BJ (cell line): ENCODE data around the gene STK33. TPM values are rescaled to one million over a fixed set of nuclear protein-coding genes. Genes with fewer than 3 reads are reported as not detected.

ENCODE experiments used
- CTCF ChIA-PET: fragments of 350-600 bp; formaldehyde crosslinking; extraction: SDS; loops from one replicate; lab custom pipeline; 2021; ENCODE audit warnings: antibody characterized with exemption, inconsistent platforms; lab: Yijun Ruan, JAX
- POLR2A ChIA-PET: fragments of 300-600 bp; sonication (Branson Sonifier 250); formaldehyde crosslinking; extraction: SDS; loops from one replicate; lab custom pipeline; 2021; ENCODE audit warnings: antibody characterized with exemption; lab: Charles Lee
- DNase-seq: peaks from one replicate; pipeline ENCODE4 v3.0.0-alpha.2; 2011; ENCODE audit warnings: low read depth
- H3K27me3 ChIP-seq: 2 replicates; pipeline ENCODE4 v1.6.0; 2011; ENCODE audit warnings: low read length; ENCODE audit not compliant: control insufficient read depth, insufficient read depth
- H3K36me3 ChIP-seq: 2 replicates; pipeline ENCODE4 v1.5.1; 2011; ENCODE audit warnings: low read length; ENCODE audit not compliant: control insufficient read depth, insufficient read depth
- H3K4me3 ChIP-seq: 2 replicates; pipeline ENCODE4 v1.5.1; 2011; ENCODE audit warnings: low read depth, mild to moderate bottlenecking, control low read depth, low read length
- CTCF ChIP-seq: IDR thresholded peaks from 2 replicates; pipeline ENCODE4 v1.5.1; 2011; ENCODE audit warnings: low read depth, mild to moderate bottlenecking, control low read depth, inconsistent platforms, low read length, moderate library complexity; ENCODE audit not compliant: insufficient read depth
- polyA plus RNA-seq: library from polyadenylated mRNA; depleted of rRNA; stranded (reverse); fragments of >200 nt; gene quantifications from 2 replicates; pipeline ENCODE4 v1.2.3, GENCODE V29; 2011

The STK33 gene
- polyA plus RNA-seq, 1 experiment, result 3.0 TPM

DNA sequence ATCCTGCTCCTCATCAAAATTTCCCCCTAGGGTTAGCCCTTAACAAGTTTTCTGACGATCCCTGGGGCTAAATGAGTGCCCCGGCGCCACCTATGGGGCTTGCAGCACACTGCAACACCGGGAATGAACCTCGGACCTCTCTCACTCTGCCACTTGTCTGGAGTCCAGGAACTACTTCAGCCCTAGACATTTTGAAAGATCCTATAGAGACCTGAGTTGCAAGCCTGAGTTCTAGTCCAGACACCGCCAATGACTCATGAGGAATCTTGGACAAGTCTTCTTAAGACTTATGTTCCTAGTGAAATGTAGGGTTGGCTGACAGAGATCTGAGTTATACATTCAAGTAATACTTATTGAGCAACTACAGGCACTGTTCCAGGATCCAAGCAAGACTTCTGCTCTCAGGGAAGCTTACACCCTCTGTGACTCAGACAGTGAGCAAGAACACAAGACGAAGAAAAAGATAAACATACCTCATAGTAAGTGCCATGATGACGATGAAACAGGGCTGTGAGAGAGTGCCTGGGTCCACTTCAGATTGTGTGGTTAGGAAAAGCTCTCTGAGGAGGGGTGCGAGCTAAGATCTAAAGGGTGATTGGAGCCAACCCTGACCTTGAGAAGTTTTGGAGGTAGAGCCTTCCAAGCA lies 10.2 kb upstream of the STK33 start:
- peak; percentile 100 for DNase-seq
- ChIA-PET POLR2A (interaction anchor here (0.7 kb wide), 1 partner anchor 10 kb away, joined by 4 read pairs; the partner anchor contains the start of gene STK33), CTCF (interaction anchor here (0.6 to 1.3 kb wide), 4 partner anchors 9 to 255 kb away, joined by 3 to 4 read pairs (median 4); no protein-coding TSS in a partner anchor)
- no peak overlapping the region for H3K4me3 ChIP-seq
- no peaks in the 10 kb centered on the region for H3K36me3 ChIP-seq
- TF ChIP-seq CTCF, result peak; percentile 75
- no peaks in the 10 kb centered on the region for H3K27me3 ChIP-seq

GRCh38 chr11:8603696-8604077 lies 9.7 kb upstream of the STK33 start:
- CTCF ChIA-PET, result interaction anchor here (0.9 to 1.3 kb wide), 2 partner anchors 18 to 85 kb away, joined by 3 to 4 read pairs; no protein-coding TSS in a partner anchor
- no peak overlapping the region for H3K4me3 ChIP-seq
- H3K36me3 ChIP-seq, result no peaks in the 10 kb centered on the region
- H3K27me3 ChIP-seq, result no peaks in the 10 kb centered on the region
- TF ChIP-seq CTCF, result no peak
- no peak for DNase-seq
- POLR2A ChIA-PET, result no interaction called here

GRCh38 chr11:8601376-8602133 lies 7.5 kb upstream of the STK33 start:
- ChIA-PET CTCF (interaction anchor here (0.9 to 1.2 kb wide), 2 partner anchors 9 to 17 kb away, joined by 3 read pairs; no protein-coding TSS in a partner anchor), POLR2A (interaction anchor here (0.6 kb wide), 1 partner anchor 18 kb away, joined by 3 read pairs; no protein-coding TSS in a partner anchor)
- H3K27me3 ChIP-seq, result no peaks in the 10 kb centered on the region

GRCh38 chr11:8598506-8598905 lies 4.5 kb upstream of the STK33 start:
- 0 out of 2 replicates have a peak, but pooled peaks cover 2% of the 10 kb centered on the region for H3K27me3 ChIP-seq
- H3K4me3 ChIP-seq, result no peak overlapping the region
- DNase-seq, result no peak
- TF ChIP-seq CTCF, result no peak
- ChIA-PET CTCF (interaction anchor here (0.7 to 1.1 kb wide), 2 partner anchors 11 to 26 kb away, joined by 3 read pairs; no protein-coding TSS in a partner anchor), POLR2A (interaction anchor here (0.6 kb wide), 1 partner anchor 38 kb away, joined by 3 read pairs; no protein-coding TSS in a partner anchor)
- no peaks in the 10 kb centered on the region for H3K36me3 ChIP-seq

More at GRCh38 chr11:8601376-8602133, 7.5 kb upstream of the STK33 start:
- DNase-seq, result no peak
- H3K36me3 ChIP-seq, result no peaks in the 10 kb centered on the region
- no peak overlapping the region for H3K4me3 ChIP-seq
- no peak for TF ChIP-seq CTCF

GRCh38 chr11:8597182-8597581 lies 3.2 kb upstream of the STK33 start:
- H3K27me3 ChIP-seq, result 0 out of 2 replicates have a peak, but pooled peaks cover 2% of the 10 kb centered on the region
- DNase-seq, result no peak
- H3K36me3 ChIP-seq, result no peaks in the 10 kb centered on the region
- H3K4me3 ChIP-seq, result no peak overlapping the region
- no peak for TF ChIP-seq CTCF
- ChIA-PET CTCF (interaction anchor here (0.6 kb wide), 1 partner anchor 15 kb away, joined by 3 read pairs; no protein-coding TSS in a partner anchor), POLR2A (no interaction called here)
